K562 (cell line): Measurements from ENCODE around the gene ASIC3. TPM values are rescaled to one million over a fixed set of nuclear protein-coding genes. Genes with fewer than 3 reads are reported as not detected.
A peak's percentile ranks its signal among the peaks of the same experiment; 100 is the strongest.

Source experiments
- CBFB ChIP-seq: sonication (generic); formaldehyde crosslinking; IDR thresholded peaks from 2 replicates; pipeline ENCODE4 v1.4.0; 2020; ENCODE audit warnings: mild to moderate bottlenecking, missing genetic modification reagents
- CC2D1A ChIP-seq: fragments of 450-650 bp; IDR thresholded peaks from 2 replicates; pipeline ENCODE4 v1.6.1; 2017; ENCODE audit warnings: mild to moderate bottlenecking
- CREB1 ChIP-seq, 2 experiments: sonication (generic) in 1 of 2; formaldehyde crosslinking in 1 of 2; IDR thresholded peaks; 2 replicates each; pipeline versions ENCODE4 v1.6.1 to v1.8.0; 2012 to 2022; ENCODE audit warnings: inconsistent platforms in 1 of 2, mild to moderate bottlenecking in 1 of 2, missing genetic modification reagents in 1 of 2, moderate library complexity in 1 of 2
- CTBP1 ChIP-seq: fragments of 450-650 bp; IDR thresholded peaks from 2 replicates; pipeline ENCODE4 v1.6.1; 2016; ENCODE audit warnings: borderline replicate concordance
- HDAC8 ChIP-seq: fragments of 450-650 bp; IDR thresholded peaks from 2 replicates; pipeline ENCODE4 v1.6.1; 2016; ENCODE audit warnings: mild to moderate bottlenecking, missing genetic modification characterization, moderate library complexity, missing compliant biosample characterization
- NR1H2 ChIP-seq: sonication (generic); formaldehyde crosslinking; IDR thresholded peaks from 2 replicates; pipeline ENCODE4 v1.4.0; 2020; ENCODE audit warnings: mild to moderate bottlenecking, missing genetic modification reagents
- NR4A1 ChIP-seq, 2 experiments: fragments of 250-450 bp in 1 of 2; fragments of 450-650 bp in 1 of 2; sonication (Bioruptor Pico) in 1 of 2; IDR thresholded peaks; 2 replicates each; pipeline versions ENCODE4 v1.4.0 to v1.6.1; 2016 to 2020; ENCODE audit warnings: mild to moderate bottlenecking in 2 of 2, missing compliant biosample characterization in 1 of 2, missing genetic modification characterization in 1 of 2, moderate library complexity in 1 of 2
- PHB ChIP-seq: fragments of 250-450 bp; sonication (Bioruptor Pico); IDR thresholded peaks from 2 replicates; pipeline ENCODE4 v1.5.0; 2021
- PHF21A ChIP-seq: fragments of 450-650 bp; IDR thresholded peaks from 2 replicates; pipeline ENCODE4 v1.6.1; 2017; ENCODE audit warnings: low read depth, borderline replicate concordance
- PREB ChIP-seq: sonication (generic); formaldehyde crosslinking; IDR thresholded peaks from 2 replicates; pipeline ENCODE4 v1.8.1; 2023; ENCODE audit warnings: mild to moderate bottlenecking, missing genetic modification reagents
- RFX1 ChIP-seq: fragments of 450-650 bp; IDR thresholded peaks from 2 replicates; pipeline ENCODE4 v1.6.1; 2016; ENCODE audit warnings: mild to moderate bottlenecking, moderate library complexity
- SMAD4 ChIP-seq: fragments of 250-450 bp; sonication (Bioruptor Pico); conservative IDR thresholded peaks from 2 replicates; pipeline ENCODE4 v1.8.0; 2021; ENCODE audit warnings: inconsistent platforms, mild to moderate bottlenecking, moderate library complexity
- SMARCA5 ChIP-seq: fragments of 450-650 bp; IDR thresholded peaks from 2 replicates; pipeline ENCODE4 v1.6.1; 2016
- SMARCE1 ChIP-seq: fragments of 450-650 bp; IDR thresholded peaks from 2 replicates; pipeline ENCODE4 v1.7.1; 2016; ENCODE audit warnings: mild to moderate bottlenecking
- TAF1 ChIP-seq: IDR thresholded peaks from 2 replicates; pipeline ENCODE4 v1.6.1; 2011; ENCODE audit warnings: mild to moderate bottlenecking, low read length, moderate library complexity; ENCODE audit not compliant: insufficient read depth, control insufficient read depth, severe bottlenecking; ENCODE audit errors: extremely low read depth
- YY1 ChIP-seq, 3 experiments: IDR thresholded peaks; 2 replicates each; pipeline ENCODE4 v1.6.1; 2011; ENCODE audit warnings: low read length in 2 of 3, mild to moderate bottlenecking in 2 of 3, moderate library complexity in 2 of 3, borderline replicate concordance in 1 of 3, control low read depth in 1 of 3, low read depth in 1 of 3; ENCODE audit not compliant: insufficient read depth in 3 of 3, insufficient replicate concordance in 2 of 3, control insufficient read depth in 1 of 3, insufficient read length in 1 of 3; ENCODE audit errors: extremely low read depth in 1 of 3
- polyA plus RNA-seq, 8 experiments: library from polyadenylated mRNA; depleted of rRNA in 4 of 8; stranded (reverse) in 5 of 8; unstranded in 3 of 8; fragments of >200 nt; fragmentation: Nextera tagmentation in 2 of 8; fragmentation: Illumina TruSeq in 1 of 8; extraction: Ambion mirVana in 2 of 8; extraction: Trizol in 1 of 8; gene quantifications; 2 replicates each; pipeline versions ENCODE4 v1.2.1 to v1.2.3, GENCODE V29; 2011 to 2014; ENCODE audit warnings: inconsistent platforms in 1 of 8, missing spikeins in 1 of 8
- total RNA-seq, 7 experiments: library from RNA; depleted of rRNA in 6 of 7; stranded (reverse); fragments of >200 nt in 6 of 7; fragmentation: Illumina TruSeq in 2 of 7; extraction: Trizol in 2 of 7; gene quantifications; 2 replicates each; pipeline versions ENCODE4 v1.2.1 to v1.2.3, GENCODE V29; 2011 to 2021; ENCODE audit warnings: low replicate concordance in 1 of 7
- TF ChIP-seq, protein P1 (sequence below), 2 experiments: IDR thresholded peaks; 2 replicates each; pipeline ENCODE4 v1.6.1; 2011; ENCODE audit warnings: borderline replicate concordance in 1 of 2, control low read depth in 1 of 2, low read depth in 1 of 2, low read length in 1 of 2, mild to moderate bottlenecking in 1 of 2, mixed read lengths in 1 of 2, moderate library complexity in 1 of 2; ENCODE audit not compliant: insufficient read depth in 1 of 2, insufficient read length in 1 of 2, poor library complexity in 1 of 2, severe bottlenecking in 1 of 2; ENCODE audit errors: extremely low read depth in 1 of 2
- TF ChIP-seq, protein P2 (sequence below): fragments of 200-800 bp; sonication (Bioruptor generic); IDR thresholded peaks from 2 replicates; pipeline ENCODE4 v1.6.1; 2017; ENCODE audit warnings: missing genetic modification characterization, missing compliant biosample characterization
- TF ChIP-seq, protein P3 (sequence below): fragments of 200-800 bp; sonication (Bioruptor generic); IDR thresholded peaks from 2 replicates; pipeline ENCODE4 v1.6.1; 2017; ENCODE audit warnings: missing genetic modification characterization, missing compliant biosample characterization

ASIC3 gene
- total and polyA plus RNA-seq, 9 of the 15 experiments (the other 6 are each of a cell fraction or from before 2014, with no cell fraction given) = 0.11 to 5.0 (median 0.87) TPM

DNA sequence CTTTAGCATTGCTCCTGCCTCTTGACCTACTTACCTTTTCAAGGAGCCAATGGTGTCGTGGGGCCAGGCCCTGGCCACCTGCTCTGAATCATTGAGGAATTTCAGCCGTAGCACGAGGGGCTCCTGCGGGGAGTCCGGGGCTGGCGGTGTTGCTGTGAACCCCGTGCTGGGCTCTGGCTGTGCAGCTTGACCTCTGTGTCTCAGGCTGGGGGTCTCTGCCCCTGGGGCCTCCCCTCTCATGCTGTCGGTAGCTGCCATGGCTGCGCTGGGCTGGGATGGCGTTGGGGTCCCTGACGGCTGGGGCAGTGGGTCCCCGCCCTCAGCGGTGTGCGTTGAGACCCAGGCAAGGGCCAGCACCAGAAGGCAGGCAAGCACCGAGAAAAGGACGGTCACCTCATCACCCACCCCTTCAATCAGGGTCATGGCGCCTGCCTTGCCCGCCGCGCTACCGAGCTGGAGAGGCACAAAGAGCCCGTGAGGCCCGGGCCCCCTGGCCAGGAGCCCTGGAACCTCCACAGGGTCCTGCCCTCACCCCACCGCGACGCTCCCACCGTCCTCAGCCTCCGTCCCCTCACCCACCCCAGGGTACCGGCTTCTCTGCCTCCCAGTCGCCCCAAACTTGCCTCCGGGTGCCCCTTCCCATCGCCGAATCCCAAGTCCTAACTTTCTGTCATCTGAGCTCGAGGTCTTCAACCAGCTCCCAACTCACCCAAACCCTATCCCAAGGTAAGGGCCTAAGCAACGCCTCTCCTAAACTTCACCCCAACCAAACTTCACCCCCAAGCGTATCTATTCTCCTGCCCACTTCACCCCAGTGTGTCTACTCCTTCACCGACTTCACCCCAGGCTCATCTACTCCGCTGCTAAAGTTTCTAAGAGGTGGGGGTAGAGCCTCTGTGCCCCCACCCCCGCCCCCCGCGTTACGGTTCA, 34.1 kb downstream of the ASIC3 start (continued):
- TF ChIP-seq, protein P1, sequence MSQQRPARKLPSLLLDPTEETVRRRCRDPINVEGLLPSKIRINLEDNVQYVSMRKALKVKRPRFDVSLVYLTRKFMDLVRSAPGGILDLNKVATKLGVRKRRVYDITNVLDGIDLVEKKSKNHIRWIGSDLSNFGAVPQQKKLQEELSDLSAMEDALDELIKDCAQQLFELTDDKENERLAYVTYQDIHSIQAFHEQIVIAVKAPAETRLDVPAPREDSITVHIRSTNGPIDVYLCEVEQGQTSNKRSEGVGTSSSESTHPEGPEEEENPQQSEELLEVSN (IDR thresholded peaks at IDR 0.05; ENCODE audit: borderline replicate concordance in 1 of 2, extremely low read depth in 1 of 2, insufficient read depth in 1 of 2, insufficient read length in 1 of 2, low read depth in 1 of 2, low read length in 1 of 2, poor library complexity in 1 of 2, severe bottlenecking in 1 of 2) = peak; percentile 46 to 79
- 0 out of 2 replicates have a peak, but pooled peaks have one; percentile 16 for TF ChIP-seq CTBP1
- no peak for TF ChIP-seq PREB (CRISPR knock-in tag)
- TF ChIP-seq NR1H2 (CRISPR knock-in tag) = peak; percentile 94; the same call in 1 of the 2 replicates
- TF ChIP-seq RFX1 = no peak
- TF ChIP-seq, protein P2, sequence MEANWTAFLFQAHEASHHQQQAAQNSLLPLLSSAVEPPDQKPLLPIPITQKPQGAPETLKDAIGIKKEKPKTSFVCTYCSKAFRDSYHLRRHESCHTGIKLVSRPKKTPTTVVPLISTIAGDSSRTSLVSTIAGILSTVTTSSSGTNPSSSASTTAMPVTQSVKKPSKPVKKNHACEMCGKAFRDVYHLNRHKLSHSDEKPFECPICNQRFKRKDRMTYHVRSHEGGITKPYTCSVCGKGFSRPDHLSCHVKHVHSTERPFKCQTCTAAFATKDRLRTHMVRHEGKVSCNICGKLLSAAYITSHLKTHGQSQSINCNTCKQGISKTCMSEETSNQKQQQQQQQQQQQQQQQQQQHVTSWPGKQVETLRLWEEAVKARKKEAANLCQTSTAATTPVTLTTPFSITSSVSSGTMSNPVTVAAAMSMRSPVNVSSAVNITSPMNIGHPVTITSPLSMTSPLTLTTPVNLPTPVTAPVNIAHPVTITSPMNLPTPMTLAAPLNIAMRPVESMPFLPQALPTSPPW (CRISPR knock-in tag) = no peak
- peak; percentile 23 for TF ChIP-seq TAF1
- peak; percentile 53; the same call in 1 of the 2 replicates for TF ChIP-seq CBFB (CRISPR knock-in tag)
- 0 out of 2 replicates have a peak, but pooled peaks have one; percentile 71 for TF ChIP-seq SMARCA5
- TF ChIP-seq PHB = peak; percentile 16; the same call in 1 of the 2 replicates
- TF ChIP-seq PHF21A = peak; percentile 43; the same call in 1 of the 2 replicates
- TF ChIP-seq YY1 (IDR thresholded peaks at IDR 0.05; ENCODE audit: borderline replicate concordance in 1 of 3, control insufficient read depth in 1 of 3, extremely low read depth in 1 of 3, insufficient read depth in 3 of 3, insufficient read length in 1 of 3, insufficient replicate concordance in 2 of 3, low read depth in 1 of 3, low read length in 2 of 3) = peak in 2 of 3 experiments; percentile 18 to 71
- 0 out of 2 replicates have a peak, but pooled peaks have one; percentile 56 for TF ChIP-seq CC2D1A
- 0 out of 2 replicates have a peak, but pooled peaks have one; percentile 21 for TF ChIP-seq SMAD4 (CRISPR knock-in tag)
- 0 out of 2 replicates have a peak, but pooled peaks have one; percentile 8 for TF ChIP-seq HDAC8 (tag)
- TF ChIP-seq, protein P3, sequence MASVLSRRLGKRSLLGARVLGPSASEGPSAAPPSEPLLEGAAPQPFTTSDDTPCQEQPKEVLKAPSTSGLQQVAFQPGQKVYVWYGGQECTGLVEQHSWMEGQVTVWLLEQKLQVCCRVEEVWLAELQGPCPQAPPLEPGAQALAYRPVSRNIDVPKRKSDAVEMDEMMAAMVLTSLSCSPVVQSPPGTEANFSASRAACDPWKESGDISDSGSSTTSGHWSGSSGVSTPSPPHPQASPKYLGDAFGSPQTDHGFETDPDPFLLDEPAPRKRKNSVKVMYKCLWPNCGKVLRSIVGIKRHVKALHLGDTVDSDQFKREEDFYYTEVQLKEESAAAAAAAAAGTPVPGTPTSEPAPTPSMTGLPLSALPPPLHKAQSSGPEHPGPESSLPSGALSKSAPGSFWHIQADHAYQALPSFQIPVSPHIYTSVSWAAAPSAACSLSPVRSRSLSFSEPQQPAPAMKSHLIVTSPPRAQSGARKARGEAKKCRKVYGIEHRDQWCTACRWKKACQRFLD (CRISPR knock-in tag) = peak; percentile 20; the same call in 1 of the 2 replicates
- peak; percentile 70 for TF ChIP-seq SMARCE1
- no peak for TF ChIP-seq CREB1 (IDR thresholded peaks at IDR 0.05)
- TF ChIP-seq CREB1 (CRISPR knock-in tag; IDR thresholded peaks at IDR 0.05) = 0 out of 2 replicates have a peak, but pooled peaks have one; percentile 26
- 0 out of 2 replicates have a peak, but pooled peaks have one; percentile 10 for TF ChIP-seq NR4A1 (CRISPR knock-in tag; IDR thresholded peaks at IDR 0.05)
- TF ChIP-seq NR4A1 (tag; IDR thresholded peaks at IDR 0.05) = 0 out of 2 replicates have a peak, but pooled peaks have one; percentile 45
